Activated naive CD8-positive, alpha-beta T cell treated with anti-CD3 and anti-CD28 coated beads for 36 hours (primary cell): ENCODE data around the gene PRMT7. TPM values are rescaled to one million over a fixed set of nuclear protein-coding genes. Genes with fewer than 3 reads are reported as not detected.

ENCODE experiments used
- DNase-seq: peaks from one replicate; pipeline ENCODE4 v3.0.0; 2021
- H3K27ac Mint-ChIP-seq: one replicate; pipeline ENCODE4 v1.8.0; 2022; ENCODE audit warnings: mild to moderate bottlenecking, moderate library complexity, mixed read lengths
- H3K27me3 Mint-ChIP-seq: one replicate; pipeline ENCODE4 v1.8.0; 2022; ENCODE audit warnings: mild to moderate bottlenecking, mixed read lengths
- H3K36me3 Mint-ChIP-seq: one replicate; pipeline ENCODE4 v1.8.0; 2021; ENCODE audit warnings: mild to moderate bottlenecking, mixed read lengths
- H3K4me1 Mint-ChIP-seq: one replicate; pipeline ENCODE4 v1.8.0; 2021; ENCODE audit warnings: mixed read lengths
- H3K4me3 Mint-ChIP-seq: one replicate; pipeline ENCODE4 v1.8.0; 2022; ENCODE audit warnings: mild to moderate bottlenecking, moderate library complexity, mixed read lengths
- H3K9me3 Mint-ChIP-seq: one replicate; pipeline ENCODE4 v1.8.0; 2022; ENCODE audit warnings: mixed read lengths
- total RNA-seq, 2 experiments: library from RNA; stranded (reverse); gene quantifications; one replicate each; pipeline ENCODE4 v1.2.3, GENCODE V29; 2021

Gene PRMT7
- total RNA-seq, 2 experiments from 2014 or later, result 68.9 to 72.0 TPM

- peaks cover 18% of the 10 kb centered on the region for H3K36me3 Mint-ChIP-seq
- no peak overlapping the region for H3K4me3 Mint-ChIP-seq
Measured at GRCh38 chr16:68313116-68313515, 2.3 kb downstream of the PRMT7 start.

GRCh38 chr16:68319185-68319908 lies 8.5 kb downstream of the PRMT7 start:
- Mint-ChIP-seq H3K9me3 (no peaks in the 10 kb centered on the region), H3K36me3 (peaks cover 19% of the 10 kb centered on the region), H3K27ac (peak overlapping the region; percentile 73), H3K27me3 (no peaks in the 10 kb centered on the region), H3K4me3 (peak overlapping the region; percentile 26), H3K4me1 (peaks cover 18% of the 10 kb centered on the region)
- DNase-seq, result peak; percentile 66

More at GRCh38 chr16:68313116-68313515, 2.3 kb downstream of the PRMT7 start:
- Mint-ChIP-seq H3K27ac (no peak overlapping the region), H3K4me1 (peaks cover 35% of the 10 kb centered on the region), H3K9me3 (no peaks in the 10 kb centered on the region), H3K27me3 (no peaks in the 10 kb centered on the region)
- no peak for DNase-seq

- H3K27me3 Mint-ChIP-seq, result no peaks in the 10 kb centered on the region
- H3K4me3 Mint-ChIP-seq, result no peak overlapping the region
- no peak overlapping the region for H3K27ac Mint-ChIP-seq
- DNase-seq, result no peak
- H3K9me3 Mint-ChIP-seq, result no peaks in the 10 kb centered on the region
- peaks cover 20% of the 10 kb centered on the region for H3K4me1 Mint-ChIP-seq
- H3K36me3 Mint-ChIP-seq, result peaks cover 10% of the 10 kb centered on the region
Measured at GRCh38 chr16:68324336-68324735, 13.5 kb downstream of the PRMT7 start.

DNA sequence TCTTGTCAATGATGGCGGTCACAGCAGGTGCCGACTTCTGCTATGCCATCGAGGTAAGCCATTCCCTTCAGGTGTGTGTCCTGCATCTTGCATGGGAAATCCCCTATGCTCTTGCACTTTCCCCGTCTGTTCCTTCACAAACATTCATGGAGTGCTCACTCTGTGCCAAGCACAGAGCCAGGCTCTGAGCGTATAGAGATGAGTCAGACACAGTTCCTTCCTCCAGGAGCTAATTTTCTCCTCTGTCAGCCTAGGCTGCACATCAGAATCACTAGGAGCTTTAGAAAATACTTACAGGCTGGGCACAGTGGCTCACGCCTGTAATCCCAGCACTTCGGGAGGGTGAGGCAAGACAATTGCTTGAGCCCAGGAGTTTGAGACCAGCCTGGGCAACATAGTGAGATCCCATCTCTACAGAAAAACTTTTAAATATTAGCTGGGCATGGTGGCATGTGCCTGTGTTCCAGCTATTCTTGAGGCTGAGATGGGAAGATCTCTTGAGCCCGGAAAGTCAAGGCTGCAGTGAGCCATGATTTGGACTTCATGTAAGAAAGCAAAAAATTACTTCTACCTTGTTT lies 14.1 kb downstream of the PRMT7 start:
- H3K9me3 Mint-ChIP-seq, result no peaks in the 10 kb centered on the region
- H3K4me3 Mint-ChIP-seq, result no peak overlapping the region
- no peak overlapping the region for H3K27ac Mint-ChIP-seq
- H3K4me1 Mint-ChIP-seq, result peaks cover 18% of the 10 kb centered on the region
- DNase-seq, result no peak
- H3K36me3 Mint-ChIP-seq, result peaks cover 10% of the 10 kb centered on the region
- H3K27me3 Mint-ChIP-seq, result no peaks in the 10 kb centered on the region

DNA sequence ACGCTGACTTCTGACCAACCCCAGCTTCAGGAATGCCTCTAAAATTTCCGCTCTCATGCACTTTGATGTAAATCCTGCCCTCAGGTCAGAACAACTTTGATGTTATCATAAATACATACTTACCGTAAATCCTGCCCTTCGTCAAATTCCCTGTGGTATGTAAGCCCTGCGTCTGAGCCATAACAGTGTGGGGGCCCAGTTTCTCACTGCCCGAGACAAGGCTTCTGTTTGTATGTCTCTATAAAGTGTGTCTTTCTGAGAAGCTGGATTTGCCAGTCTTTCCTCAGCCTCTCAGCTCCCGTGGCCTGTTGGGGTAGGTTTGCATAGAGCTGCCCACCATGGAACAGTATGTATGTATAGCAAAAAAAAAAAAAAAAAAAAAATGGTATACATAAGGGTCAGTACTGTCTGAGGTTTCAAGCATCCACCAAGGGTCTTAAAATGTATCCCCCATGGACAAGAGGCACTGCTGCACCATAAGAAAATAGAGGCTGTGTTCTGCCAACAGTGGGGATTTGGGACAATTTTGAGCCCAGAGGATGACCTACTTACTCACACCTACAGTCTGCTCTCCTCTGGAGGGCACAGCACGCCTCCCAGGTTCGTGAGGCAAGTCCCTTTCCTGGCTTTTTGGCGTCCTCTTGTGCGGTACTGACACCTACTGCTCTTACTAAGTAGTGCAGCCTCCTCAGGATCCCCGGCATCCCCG lies 17.5 kb downstream of the PRMT7 start:
- H3K4me3 Mint-ChIP-seq, result no peak overlapping the region
- H3K27ac Mint-ChIP-seq, result no peak overlapping the region

GRCh38 chr16:68328860-68329390 lies 18.1 kb downstream of the PRMT7 start:
- no peaks in the 10 kb centered on the region for H3K9me3 Mint-ChIP-seq
- H3K36me3 Mint-ChIP-seq, result peaks cover 10% of the 10 kb centered on the region
- no peak overlapping the region for H3K4me3 Mint-ChIP-seq
- peaks cover 21% of the 10 kb centered on the region for H3K4me1 Mint-ChIP-seq
- no peak overlapping the region for H3K27ac Mint-ChIP-seq
- no peak for DNase-seq
- no peaks in the 10 kb centered on the region for H3K27me3 Mint-ChIP-seq

More for the DNA sequence above, 17.5 kb downstream of the PRMT7 start:
- Mint-ChIP-seq H3K36me3 (peaks cover 10% of the 10 kb centered on the region), H3K27me3 (no peaks in the 10 kb centered on the region), H3K4me1 (peaks cover 21% of the 10 kb centered on the region), H3K9me3 (no peaks in the 10 kb centered on the region)
- DNase-seq, result peak; percentile 75

DNA sequence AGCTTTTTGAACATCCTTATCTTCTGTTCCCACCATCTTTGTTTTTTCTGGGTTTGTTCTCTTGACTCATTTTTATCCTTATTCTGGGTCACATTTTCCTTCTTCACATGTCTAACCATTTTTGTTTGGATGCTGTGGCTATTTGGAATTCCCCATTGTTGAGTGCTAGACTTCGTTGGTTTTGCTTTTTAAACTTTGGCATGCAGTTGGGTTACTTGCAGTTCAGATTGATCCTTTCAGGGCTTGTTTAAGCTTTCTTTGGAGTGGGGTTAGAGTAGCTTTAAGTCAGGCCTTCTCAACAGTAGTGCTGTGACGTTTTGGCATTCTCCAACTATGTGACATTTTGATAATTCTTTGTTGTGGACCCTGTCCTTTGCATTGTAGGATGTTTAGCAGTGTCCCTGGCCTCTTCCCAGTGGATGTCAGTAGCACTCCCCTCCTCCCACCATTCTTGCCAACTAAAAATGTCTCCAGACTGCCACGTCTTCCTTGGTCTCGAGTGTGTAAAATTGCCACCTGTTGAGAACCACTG lies 21.1 kb downstream of the PRMT7 start:
- no peak overlapping the region for H3K27ac Mint-ChIP-seq
- no peak overlapping the region for H3K4me3 Mint-ChIP-seq
- peaks cover 16% of the 10 kb centered on the region for H3K4me1 Mint-ChIP-seq
- no peaks in the 10 kb centered on the region for H3K27me3 Mint-ChIP-seq
- peaks cover 14% of the 10 kb centered on the region for H3K36me3 Mint-ChIP-seq
- DNase-seq, result no peak
- H3K9me3 Mint-ChIP-seq, result no peaks in the 10 kb centered on the region

DNA sequence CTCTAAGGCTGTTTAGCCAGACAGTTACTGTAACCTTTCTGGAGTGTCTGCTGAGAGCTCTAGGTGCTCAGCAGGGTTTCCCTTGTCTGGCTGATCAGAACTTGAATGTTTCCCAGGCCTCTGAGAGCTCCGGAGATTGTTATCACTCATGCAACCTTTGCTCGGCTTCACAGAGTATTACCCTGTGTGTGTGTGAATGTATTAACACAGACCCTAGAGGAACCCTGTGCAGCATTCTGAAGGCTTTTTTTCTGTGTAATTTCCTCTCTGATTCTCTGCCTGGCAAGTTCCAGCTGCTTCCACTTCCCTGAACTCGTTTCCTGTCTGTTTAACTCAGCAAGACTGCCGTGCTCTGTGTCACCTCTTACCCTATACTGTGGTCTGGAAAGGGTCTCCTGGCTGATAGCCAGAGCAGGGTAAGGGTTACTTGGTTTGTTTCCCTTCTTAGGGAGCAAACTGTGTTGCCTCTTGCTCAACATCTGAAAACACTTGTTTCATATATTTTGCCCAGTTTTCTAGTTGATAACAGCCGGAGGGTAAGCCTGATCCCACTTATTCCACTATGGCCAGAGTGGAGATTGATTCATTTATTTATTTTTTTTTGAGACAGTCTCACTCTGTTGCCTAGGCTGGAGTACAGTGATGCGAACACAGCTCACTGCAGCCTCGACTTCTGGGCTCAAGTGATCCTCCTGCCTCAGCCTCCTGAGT lies 21.7 kb downstream of the PRMT7 start:
- no peaks in the 10 kb centered on the region for H3K9me3 Mint-ChIP-seq
- no peak overlapping the region for H3K27ac Mint-ChIP-seq
- no peak overlapping the region for H3K4me3 Mint-ChIP-seq
- peaks cover 12% of the 10 kb centered on the region for H3K36me3 Mint-ChIP-seq
- DNase-seq, result no peak
- H3K27me3 Mint-ChIP-seq, result no peaks in the 10 kb centered on the region
- peaks cover 13% of the 10 kb centered on the region for H3K4me1 Mint-ChIP-seq

DNA sequence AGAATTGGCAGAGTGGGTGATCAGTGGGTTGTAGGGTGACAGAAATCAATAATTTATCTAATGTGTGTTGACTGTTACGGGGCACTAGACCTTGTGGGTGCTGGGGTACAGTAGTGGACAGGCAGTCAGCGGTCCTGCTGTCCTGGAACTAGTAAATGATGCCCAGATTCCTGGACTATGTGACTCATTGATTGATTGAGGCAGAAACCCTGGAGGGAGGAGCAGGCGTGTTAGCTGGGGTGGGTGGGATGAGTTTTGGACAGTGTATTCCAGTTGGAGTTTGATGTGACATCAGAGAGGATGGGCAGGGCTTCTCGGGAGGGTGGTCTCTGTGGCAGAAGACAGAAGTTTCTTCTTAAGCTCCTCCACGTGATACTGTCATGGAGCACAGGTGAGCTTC lies 24.4 kb downstream of the PRMT7 start:
- H3K4me3 Mint-ChIP-seq, result no peak overlapping the region
- H3K27me3 Mint-ChIP-seq, result no peaks in the 10 kb centered on the region
- peaks cover 24% of the 10 kb centered on the region for H3K36me3 Mint-ChIP-seq
- no peak for DNase-seq
- H3K9me3 Mint-ChIP-seq, result no peaks in the 10 kb centered on the region
- no peak overlapping the region for H3K27ac Mint-ChIP-seq
- peaks cover 9% of the 10 kb centered on the region for H3K4me1 Mint-ChIP-seq

DNA sequence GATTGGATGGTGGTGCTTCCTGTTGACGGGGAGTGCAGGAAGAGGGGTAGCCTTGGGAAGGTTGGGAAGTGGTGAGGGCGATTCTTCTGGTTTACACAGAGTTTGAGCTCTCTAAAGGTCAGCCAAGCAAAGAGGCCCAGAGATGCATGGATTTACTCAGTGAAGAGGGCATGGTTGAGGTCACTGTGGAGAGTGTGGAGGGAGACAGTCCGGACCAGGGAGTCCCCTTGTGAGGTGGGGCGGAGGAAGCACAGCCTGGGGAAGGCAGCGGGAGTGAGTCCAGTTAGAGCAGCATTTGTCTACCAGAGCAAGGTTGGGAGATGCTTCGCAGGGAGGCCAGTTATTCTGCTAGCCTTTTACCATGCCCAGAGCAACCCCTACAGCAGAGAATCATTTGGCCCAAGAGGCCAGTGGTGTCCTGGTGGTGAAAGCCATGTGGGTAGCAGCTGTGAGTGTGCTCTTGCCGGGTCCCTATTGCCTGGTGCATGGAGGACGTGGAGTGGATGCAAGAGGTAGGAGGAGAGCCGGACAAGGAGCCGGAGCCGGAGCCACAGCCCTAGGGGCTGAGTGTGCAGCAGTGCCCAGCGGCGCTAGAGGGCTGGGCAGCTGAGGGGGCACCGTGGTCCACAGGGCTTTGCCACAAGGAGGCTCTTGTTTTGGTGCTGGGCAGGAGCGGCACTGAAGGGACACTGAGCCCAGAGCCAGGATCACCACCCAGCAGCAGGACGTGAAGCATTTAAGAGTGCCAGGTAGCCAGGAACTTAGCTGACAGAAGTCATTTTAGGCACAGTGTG lies 27.7 kb downstream of the PRMT7 start:
- DNase-seq, result no peak
- Mint-ChIP-seq H3K4me3 (no peak overlapping the region), H3K4me1 (no peaks in the 10 kb centered on the region), H3K27ac (no peak overlapping the region), H3K27me3 (no peaks in the 10 kb centered on the region), H3K36me3 (peaks cover 34% of the 10 kb centered on the region), H3K9me3 (no peaks in the 10 kb centered on the region)

GRCh38 chr16:68339214-68339613 lies 28.4 kb downstream of the PRMT7 start:
- Mint-ChIP-seq H3K9me3 (no peaks in the 10 kb centered on the region), H3K27me3 (no peaks in the 10 kb centered on the region), H3K36me3 (peaks cover 34% of the 10 kb centered on the region), H3K4me3 (no peak overlapping the region), H3K27ac (no peak overlapping the region), H3K4me1 (no peaks in the 10 kb centered on the region)
- DNase-seq, result no peak

DNA sequence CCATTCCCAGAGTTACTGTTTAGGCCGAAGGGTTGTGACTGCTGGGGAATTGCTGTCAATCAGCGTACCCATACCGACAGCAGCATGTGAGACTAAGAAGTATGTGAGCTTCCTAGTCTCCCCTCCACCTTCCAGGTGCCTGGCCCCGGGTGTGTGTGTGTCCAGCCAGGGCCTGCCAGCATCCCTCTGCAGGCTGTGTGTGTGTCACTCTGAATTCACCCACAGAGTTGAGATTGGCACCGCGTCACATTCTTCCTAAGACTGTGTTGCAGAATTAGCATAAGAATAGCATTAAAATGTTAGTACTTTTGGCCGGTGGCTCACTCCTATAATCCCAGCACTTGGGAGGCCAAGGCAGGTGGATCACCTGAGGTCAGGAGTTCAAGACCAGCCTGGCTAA lies 31.8 kb downstream of the PRMT7 start:
- Mint-ChIP-seq H3K4me1 (peaks cover 15% of the 10 kb centered on the region), H3K9me3 (no peaks in the 10 kb centered on the region), H3K36me3 (peaks cover 48% of the 10 kb centered on the region), H3K4me3 (no peak overlapping the region), H3K27ac (no peak overlapping the region), H3K27me3 (no peaks in the 10 kb centered on the region)
- DNase-seq, result no peak

DNA sequence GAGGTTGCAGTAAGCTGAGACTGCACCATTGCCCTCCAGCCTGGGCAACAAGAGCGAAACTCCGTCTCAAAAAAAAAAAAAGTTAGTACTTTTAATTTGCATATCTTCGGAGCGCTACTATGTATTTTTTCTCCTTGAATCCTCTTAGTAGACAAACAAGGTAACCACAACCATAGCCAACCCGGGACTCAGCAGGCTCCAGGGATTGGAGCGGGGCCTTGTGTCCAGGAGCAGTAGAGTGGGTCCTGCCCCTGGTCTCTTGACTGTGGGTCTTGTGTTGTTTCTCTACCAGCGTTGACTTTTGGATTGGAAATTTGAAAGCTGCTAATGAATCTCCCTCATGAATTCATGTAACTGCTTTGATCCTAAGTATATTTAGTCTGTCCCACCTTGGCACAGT lies 32.3 kb downstream of the PRMT7 start:
- no peak overlapping the region for H3K4me3 Mint-ChIP-seq
- H3K36me3 Mint-ChIP-seq, result peaks cover 47% of the 10 kb centered on the region
- H3K27me3 Mint-ChIP-seq, result no peaks in the 10 kb centered on the region
- no peaks in the 10 kb centered on the region for H3K9me3 Mint-ChIP-seq
- H3K27ac Mint-ChIP-seq, result no peak overlapping the region
- H3K4me1 Mint-ChIP-seq, result peaks cover 18% of the 10 kb centered on the region
- DNase-seq, result no peak

DNA sequence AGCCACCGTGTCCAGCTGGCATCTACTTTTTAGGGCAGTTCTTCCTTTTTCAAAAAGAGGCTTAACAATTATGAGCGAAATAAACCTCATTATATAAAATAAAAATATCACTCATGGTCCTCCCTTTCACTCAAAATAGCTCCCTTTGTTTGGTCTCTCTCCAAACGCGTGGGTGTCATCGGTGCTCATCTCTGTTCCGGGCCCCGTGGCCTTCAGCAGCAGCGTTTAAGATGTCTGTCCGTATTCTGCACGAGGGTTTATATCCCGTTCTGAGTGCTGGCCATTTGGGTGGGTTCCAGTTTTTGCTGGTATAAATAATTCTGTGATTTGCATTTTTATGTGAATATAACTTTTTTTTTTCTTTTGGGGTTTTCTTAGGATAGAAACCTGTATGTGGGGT lies 33.4 kb downstream of the PRMT7 start:
- Mint-ChIP-seq H3K27ac (no peak overlapping the region), H3K4me3 (no peak overlapping the region), H3K9me3 (no peaks in the 10 kb centered on the region), H3K36me3 (peaks cover 50% of the 10 kb centered on the region), H3K4me1 (peaks cover 18% of the 10 kb centered on the region), H3K27me3 (no peaks in the 10 kb centered on the region)
- DNase-seq, result no peak
